ENCODE measurements around the gene AREG. TPM values are rescaled to one million over a fixed set of nuclear protein-coding genes. Genes with fewer than 3 reads are reported as not detected.
A peak's percentile ranks its signal among the peaks of the same experiment; 100 is the strongest.
"Not testable (repeated sequence)": the region's sequence is repeated elsewhere in the genome, so short reads cannot be mapped to it uniquely, and the experiment has no call there.

The AREG gene, protein sequence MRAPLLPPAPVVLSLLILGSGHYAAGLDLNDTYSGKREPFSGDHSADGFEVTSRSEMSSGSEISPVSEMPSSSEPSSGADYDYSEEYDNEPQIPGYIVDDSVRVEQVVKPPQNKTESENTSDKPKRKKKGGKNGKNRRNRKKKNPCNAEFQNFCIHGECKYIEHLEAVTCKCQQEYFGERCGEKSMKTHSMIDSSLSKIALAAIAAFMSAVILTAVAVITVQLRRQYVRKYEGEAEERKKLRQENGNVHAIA
- total RNA-seq (ENCODE audit: insufficient read depth, low replicate concordance): 10.1 TPM

DNA sequence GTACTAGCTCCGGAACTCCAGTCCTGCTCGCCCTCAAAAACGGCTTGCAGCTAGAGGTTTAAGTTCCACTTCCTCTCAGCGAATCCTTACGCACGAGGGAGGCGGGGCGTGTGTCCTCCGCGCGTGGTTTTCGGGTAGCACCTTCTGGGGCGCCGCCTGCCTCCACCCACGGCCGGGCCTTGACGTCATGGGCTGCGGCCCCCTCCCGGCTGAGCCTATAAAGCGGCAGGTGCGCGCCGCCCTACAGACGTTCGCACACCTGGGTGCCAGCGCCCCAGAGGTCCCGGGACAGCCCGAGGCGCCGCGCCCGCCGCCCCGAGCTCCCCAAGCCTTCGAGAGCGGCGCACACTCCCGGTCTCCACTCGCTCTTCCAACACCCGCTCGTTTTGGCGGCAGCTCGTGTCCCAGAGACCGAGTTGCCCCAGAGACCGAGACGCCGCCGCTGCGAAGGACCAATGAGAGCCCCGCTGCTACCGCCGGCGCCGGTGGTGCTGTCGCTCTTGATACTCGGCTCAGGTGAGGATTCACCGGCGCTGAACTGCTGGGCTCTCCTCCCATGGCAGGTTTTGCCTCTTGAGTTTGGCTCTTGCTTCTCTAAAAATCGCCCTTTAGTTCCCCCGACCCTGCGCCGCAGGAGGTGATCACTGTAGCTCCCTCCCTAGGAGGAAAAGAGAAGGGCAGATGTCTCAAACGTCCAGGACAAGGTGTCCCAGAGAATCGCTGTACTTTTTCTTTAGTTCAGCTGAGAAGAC is at the start of gene AREG:
Gene AREG (plus strand): TSS at position 246 of the 752 bp plus-strand sequence. CDS start 210 bp downstream, at position 456.
- peak; percentile 47 for DNase-seq (ENCODE audit: low spot score)

DNA sequence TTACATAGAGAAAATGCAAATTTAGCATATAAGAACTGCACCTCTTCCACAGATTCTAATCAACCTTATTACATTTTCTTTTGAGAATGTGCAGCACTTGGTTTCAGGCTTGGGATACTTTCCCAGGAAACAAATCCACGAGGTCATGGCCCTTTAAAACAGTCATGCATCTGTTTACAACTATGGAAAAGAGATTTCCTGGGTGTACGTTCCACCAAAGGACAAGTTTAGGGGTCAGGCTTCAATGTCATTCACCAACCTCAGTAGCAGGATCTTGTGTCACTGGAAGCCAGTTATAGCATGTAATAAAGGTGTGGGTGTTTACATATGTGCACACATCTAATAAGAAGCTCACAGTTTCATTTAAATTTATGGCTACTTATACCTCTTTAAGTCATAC is 49.3 kb upstream of the AREG start:
- peak; percentile 22 for DNase-seq (ENCODE audit: low spot score)

DNA sequence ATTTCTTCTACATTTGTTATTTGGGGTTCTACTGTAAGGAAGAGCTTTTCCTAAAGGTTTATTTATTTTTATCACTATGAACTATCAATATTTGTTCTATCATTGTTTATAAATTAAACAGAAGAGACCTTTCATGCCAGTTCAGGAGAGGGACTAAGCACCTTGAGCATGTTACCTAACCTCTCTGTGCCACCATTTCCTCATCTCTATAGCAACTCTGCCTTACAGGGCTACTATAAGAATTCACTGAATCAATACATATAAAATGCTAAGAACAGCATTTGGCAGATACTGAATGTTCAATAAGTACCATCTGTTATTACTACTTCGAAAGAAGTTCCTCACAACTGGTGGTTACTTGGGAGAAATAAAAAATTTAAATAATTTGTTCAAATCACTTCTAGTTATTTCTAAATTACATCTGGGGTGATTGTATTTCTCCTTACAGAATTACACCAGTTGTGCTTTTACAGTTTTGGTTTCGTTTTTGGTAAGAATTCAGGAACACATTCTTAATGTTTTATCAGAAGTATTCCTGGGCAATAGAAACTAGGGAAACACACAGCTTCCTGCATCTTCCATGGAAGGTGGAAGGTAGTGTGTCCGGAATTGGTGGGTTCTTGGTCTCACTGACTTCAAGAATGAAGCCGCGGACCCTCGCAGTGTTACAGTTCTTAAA is 47.0 kb upstream of the AREG start:
- no peak for DNase-seq (ENCODE audit: low spot score)

DNA sequence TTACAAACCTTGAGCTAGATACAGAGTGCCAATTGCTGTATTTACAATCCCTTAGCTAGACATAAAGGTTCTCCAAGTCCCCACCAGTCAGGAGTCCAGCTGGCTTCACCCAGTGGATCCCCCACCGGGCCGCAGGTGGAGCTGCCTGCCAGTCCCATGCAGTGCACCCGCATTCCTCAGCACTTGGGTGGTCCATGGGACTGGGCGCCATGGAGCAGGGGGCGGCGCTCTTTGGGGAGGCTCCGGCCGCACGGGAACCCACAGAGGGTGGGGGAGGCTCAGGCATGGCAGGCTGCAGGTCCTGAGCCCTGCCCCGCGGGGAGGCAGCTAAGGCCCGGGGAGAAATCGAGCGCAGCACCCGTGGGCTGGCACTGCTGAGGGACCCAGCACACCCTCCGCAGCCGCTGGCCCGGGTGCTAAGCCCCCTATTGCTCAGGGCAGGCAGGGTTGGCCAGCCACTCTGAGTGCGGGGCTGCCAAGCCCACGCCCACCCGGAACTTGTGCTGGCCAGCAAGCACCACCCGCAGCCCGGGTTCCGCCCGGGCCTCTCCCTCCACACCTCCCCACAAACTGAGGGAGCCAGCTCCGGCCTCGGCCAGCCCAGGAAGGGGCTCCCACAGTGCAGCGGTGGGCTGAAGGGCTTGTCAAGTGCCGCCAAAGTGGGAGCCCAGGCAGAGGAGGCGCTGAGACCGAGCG is 45.9 kb upstream of the AREG start:
- not testable (repeated sequence) for DNase-seq (ENCODE audit: low spot score)

DNA sequence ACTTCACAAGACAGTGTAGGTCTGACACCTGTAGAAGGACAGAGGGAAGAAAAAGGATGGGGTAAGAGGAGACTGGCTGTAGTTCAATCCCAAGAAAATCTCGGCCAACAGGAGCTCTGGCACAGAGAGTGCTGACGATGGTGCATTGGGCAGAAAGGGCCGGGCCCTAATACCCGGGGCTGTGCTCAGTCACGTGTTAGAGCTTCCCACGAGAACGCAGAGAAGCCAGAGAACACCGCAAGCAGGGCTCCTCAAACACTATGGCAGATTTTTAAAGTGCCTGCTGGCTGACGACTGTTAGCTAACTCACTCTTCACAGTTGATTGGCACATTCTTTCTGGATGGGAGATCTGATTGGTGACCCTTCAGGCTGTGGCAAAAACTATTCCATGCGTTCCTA is 44.5 kb upstream of the AREG start:
- DNase-seq (ENCODE audit: low spot score): no peak

DNA sequence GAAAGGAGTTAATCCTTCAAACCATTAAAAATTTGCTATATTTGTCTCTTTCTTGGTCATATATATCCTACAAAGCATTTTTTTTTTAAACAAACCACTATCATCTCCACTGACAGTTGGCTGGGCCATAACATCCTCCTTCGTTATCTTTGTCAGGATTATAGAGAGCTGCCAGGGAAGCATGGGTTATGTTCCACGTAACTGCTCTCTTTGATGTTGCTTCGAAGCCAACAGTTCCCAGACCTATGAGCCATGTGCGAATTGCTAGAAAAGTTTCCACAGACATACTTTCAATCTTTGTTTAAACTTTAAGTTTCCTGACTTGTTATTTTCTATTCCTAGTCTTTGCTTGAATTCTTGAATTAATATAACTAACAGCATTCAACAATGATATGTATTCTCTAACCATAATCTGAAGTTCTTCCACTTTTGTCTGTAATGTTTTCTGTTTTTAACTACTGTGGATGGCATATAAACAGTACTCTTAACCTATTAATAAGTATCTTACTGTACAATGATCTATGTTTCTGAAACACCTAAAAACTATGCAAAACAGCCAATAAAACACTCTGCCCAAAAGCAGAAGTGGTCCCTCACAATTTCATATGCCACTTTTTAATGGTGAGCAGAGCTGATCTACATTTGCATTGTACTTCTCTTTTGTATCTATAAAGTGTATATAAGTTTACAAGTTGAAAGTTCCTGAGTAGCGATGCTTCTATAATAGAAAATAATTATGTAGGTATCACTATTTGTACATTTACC is 42.1 kb upstream of the AREG start:
- peak; percentile 93 for DNase-seq (ENCODE audit: low spot score)

DNA sequence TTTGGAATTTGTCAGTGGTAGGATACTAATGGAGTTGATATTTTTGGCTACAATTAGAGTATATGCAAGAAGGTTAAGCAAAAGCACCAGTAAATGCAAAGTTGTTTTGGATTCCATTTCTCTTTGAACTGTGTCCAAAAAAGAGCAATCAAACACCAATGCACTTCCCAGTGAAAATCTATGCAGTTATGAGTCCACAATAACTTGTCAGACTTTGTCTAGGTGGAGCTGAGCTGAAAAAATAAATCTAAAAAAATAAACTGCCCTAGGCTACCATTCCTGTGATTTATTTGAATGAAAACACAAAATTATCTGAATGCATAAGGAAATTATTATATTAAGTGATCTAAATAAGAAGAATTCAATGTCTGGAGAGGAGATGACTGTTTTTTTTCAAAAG is 37.0 kb upstream of the AREG start:
- no peak for DNase-seq (ENCODE audit: low spot score)

DNA sequence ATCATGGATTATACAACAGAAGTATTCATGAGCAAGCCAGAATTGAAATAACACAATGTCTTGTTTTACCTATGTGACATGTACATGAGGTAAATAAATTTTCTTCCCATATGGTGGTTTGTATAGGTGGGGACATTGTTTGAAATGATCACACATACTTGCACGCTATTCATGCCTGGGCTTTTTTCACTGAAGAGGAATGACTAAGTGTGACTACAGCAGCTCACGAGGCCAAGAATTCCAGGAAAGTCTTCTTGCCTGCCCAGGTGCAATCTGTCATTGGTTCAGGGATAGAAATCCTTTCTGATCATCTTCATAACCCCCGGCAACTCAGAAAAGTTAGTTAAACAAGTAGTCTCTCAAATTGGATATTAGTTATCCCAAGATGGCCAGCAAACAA is 36.3 kb upstream of the AREG start:
- DNase-seq (ENCODE audit: low spot score): no peak

DNA sequence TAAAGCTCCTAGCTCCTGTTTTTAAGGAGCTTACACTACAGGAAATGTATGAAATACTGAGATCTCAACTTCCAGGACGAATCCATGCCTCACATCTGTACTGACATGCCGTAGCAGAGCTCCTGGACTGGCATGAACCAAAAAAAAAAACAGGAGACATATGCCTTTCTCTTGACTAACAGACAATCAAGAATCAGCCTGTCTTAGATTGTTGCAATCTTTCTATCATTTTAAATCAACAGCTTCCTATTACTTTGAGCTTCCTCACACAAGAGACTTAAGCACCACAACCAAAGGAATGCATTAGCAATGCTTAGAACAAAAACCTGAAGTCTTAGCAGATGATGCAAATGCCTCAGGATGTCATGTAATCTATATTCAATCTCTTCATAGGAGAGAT is 34.7 kb upstream of the AREG start:
- DNase-seq (ENCODE audit: low spot score): peak; percentile 42

DNA sequence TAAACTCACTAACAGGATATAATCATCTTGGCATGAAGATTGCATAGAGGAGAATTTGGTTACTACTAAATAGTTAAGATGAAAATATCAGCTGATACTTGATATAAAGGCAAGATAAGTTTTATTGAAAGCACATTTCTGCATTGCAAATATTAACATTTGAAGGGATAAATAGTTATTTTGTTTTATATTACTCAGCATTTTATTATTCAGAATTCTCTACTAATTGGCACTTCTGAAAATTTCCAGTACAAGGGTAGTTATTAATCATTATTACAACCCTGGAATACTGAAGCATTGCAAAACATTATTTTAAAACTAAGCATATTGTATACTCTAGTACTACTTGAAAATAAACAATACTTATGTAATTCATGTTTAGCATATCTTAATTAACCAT is 32.7 kb upstream of the AREG start:
- DNase-seq (ENCODE audit: low spot score): no peak

DNA sequence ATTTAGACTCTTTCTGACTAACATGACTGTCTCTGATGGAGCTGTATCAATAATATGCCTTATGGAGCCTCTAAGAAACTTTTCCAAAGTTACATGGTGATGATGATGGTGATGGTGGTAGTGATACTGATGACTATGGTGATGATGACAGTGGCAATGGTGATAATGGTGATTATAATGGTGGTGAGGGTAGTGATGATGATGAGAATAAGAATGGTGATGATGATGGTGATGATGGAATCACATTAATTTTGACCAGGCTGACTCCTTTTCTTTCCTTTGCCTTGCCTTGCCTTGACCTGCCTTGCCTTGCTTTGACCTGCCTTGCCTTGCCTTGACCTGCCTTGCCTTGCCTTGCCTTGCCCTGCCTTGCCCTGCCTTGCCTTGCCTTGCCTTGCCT is 31.7 kb upstream of the AREG start:
- DNase-seq (ENCODE audit: low spot score): no peak

DNA sequence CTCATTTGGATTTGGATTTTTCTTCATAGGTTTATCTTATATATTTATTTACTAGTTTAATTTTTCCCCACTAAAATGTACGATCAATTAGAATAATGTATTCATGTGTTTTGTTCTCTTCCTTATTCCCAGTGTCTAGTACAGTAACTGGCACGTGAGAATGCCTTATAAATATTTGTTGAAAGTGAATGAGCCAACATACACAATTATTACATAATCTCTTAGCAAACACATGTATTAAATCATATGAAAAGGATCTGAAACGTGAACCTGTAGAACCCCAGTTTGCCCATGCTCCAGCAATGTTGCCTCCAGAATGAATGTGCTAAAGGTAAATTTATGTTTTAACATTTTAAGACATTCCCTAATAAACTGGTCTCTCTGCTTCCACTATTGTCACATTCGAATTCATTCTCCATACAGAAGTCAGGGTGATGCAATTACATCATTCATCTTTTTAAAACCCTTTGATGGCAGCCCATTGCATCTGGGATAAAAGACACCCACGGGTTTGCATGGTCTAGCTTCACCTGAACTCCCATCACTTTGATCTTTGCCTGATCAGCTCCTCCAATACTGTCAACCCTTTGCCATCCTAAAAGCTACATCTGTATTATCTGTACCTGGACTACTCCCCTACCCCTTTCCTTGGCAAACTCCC is 30.7 kb upstream of the AREG start:
- no peak for DNase-seq (ENCODE audit: low spot score)

DNA sequence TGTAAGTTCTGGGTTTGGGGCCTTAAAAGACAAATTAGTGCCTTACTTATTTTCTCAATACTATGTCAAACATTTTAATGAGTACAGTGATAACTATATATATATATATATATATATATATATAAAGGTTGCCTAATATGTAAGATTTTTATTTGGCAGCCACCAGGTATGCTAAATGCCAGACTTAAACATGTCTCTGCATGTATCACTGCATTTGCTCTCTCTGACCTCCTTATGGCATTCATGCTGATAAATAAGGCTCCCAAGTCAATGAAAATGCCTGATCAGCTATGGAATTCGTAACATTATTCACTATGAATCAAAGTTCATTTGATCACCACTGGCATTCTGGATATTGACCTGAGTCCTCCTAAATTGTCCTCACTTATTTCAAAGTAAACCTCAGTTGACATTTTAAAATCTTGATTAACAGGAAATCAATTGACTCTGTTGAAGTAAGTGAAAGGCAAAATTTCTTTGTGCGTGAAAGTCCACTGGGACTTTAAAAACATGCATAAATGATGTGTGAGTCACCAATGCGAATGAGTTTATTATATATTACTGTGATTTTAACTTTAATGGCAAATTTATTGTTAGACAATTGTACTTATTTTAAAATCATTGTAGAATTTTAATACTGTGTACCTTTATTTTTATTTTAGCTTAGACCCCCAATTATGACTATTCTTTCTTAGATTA is 29.2 kb upstream of the AREG start:
- no peak for DNase-seq (ENCODE audit: low spot score)

DNA sequence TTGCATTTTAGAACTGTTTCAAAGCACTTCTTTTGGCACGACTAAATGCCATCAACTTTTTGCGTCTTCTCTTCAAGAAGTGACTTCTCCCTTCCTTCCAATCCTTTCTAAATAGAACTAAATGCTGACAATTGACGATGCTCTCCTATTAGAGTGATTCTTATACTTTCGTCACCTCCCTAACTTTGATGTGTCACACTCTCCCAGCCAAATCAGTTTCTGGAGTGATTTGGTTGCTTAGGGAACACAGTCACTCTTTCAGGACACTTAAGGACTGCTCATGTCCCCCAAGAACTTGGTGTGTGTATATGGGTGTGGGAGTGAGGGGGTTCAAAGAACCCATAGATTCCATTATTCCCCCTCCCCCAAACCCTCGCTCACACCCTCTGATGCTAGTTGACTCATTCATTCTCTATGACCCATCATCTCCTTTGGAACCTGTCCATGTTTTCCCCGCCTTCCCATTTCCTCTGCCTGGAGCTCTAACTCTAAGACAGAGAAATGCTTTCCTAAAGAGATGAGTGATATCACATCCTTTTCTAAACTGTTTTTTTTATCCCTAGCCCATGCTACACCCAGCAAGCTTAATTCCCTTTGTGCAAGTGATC is 26.8 kb upstream of the AREG start:
- peak; percentile 43 for DNase-seq (ENCODE audit: low spot score)

DNA sequence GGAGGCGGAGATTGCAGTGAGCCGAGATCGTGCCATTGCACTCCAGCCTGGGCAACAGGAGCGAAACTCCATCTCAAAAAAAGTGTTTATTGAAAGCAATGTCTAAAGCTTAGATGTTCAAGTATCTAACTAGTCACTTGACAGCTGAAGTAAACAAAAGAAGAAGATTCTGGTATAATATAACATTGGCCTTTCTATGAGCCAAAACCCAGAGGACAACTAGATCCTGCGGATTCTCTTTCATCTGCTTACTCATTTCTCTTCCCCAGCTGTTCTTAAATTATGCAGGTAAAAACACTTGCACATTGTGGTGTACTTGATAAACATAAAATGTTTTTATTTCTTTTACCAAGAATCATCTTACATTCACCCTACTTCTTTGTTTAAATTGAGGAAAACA is 24.1 kb upstream of the AREG start:
- no peak for DNase-seq (ENCODE audit: low spot score)

DNA sequence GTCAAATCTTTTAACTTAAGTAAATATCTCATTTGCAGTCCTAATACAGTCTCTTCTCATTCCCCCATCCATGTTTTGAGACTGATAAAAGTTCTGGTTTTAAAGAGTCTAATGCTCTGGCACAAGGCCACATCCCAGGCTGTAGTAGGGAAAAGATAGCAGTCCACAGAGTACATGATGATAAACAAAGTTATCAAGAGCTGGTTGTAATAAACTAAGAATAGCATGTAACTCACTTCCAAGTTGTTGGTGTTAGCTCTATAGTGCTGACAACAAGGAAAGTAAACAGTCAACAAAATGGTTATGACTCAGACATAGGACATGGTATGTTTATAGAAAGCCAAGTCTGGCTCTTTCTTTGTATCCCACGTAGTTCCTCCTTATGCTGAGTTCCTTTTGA is 21.8 kb upstream of the AREG start:
- DNase-seq (ENCODE audit: low spot score): peak; percentile 90

DNA sequence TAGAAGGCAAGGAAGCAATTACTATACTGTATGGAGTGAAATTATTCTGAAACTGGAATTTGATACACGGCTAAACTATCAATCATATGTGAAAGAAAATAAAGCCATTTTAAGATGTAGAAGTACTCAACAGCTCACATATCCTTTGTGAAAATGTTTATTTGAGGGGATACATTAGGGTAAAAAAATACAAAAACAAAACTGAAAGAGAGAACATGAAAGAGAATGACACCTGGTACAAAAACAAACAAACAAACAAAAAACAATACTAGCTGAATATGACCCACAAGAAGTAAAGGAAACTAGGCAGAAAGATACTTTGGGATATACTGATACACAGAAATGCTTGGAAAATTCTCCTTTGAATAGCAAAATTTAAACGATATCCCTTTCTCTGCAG is 20.8 kb upstream of the AREG start:
- no peak for DNase-seq (ENCODE audit: low spot score)

DNA sequence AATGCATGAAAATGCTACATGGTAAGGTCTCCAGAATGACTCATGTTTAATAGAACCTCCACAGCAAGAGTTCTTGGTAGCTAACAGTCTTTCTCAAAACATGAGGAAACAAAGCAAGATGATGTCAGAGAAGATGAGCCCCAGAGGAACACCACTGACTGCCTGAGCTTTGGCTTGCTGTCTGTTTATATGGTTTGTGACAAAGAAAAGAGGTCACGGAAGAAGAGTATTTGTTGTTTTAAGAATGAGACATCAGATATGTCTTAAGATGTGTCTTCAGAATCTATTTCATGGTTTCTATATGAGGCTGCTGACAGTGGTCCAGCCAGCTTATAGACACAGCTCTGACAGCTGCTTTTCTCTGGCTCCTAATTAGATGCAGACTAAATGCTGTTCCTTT is 18.8 kb upstream of the AREG start:
- no peak for DNase-seq (ENCODE audit: low spot score)

DNA sequence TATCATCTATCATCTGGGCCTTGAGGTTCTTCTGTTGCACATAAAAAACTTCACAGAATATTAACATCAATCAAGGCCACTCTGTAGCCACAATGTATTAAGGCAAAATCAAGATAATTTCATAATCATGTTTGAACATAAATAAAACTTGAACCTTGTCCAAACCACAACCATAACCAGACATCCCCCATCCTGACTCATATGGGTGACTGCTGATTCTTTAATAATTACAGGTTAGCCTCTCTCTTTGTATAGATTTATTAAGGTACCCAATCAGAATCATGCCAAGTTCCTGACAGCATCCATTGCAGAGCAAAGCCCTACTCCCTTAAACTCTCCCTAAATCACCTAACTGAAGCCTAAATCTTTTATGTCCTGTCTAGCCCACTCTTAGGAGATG is 16.7 kb upstream of the AREG start:
- no peak for DNase-seq (ENCODE audit: low spot score)
